ENCODE measurements around the gene REX1BD. TPM values are rescaled to one million over a fixed set of nuclear protein-coding genes. Genes with fewer than 3 reads are reported as not detected.

Gene REX1BD
- polyA plus RNA-seq, 3 donors, result 83.7 to 141 (median 122) TPM

DNA sequence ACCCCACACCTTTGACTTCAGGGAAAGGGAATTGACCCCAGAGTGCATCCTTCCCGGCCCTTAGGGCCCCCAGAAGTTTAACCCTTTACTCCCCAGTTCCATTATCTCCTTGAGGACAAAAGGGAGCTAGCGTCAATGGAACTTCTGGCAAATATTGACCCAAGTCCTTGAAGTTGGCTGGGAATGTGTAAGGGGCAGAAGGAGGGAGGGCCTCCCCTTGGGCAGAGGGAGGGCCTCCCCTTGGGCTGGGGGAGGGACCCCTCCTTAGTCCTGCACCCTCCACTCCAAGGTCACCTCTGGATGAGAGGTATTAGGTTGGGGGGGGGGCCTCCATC, 21.1 kb downstream of the REX1BD start:
- H3K4me1 Mint-ChIP-seq, result peaks cover 12% of the 10 kb centered on the region
- no CpG with 5 or more reads among the region's 2 CpGs for WGBS (ENCODE audit: insufficient coverage)
- H3K9me3 Mint-ChIP-seq, result peaks cover 0 to 35% (median 13%) of the 10 kb centered on the region in 7 donors
- H3K4me2 ChIP-seq (replicated peaks; ENCODE audit: extremely low read depth, low read length, poor library complexity, severe bottlenecking), result no peak overlapping the region
- peaks cover 3 to 5% of the 10 kb centered on the region in 2 donors for H3K36me3 Mint-ChIP-seq
- no peak overlapping the region for H3K27ac ChIP-seq (ENCODE audit: low read depth in 1 of 2, low read length in 2 of 2)
- peaks cover 0 to 44% of the 10 kb centered on the region in 2 donors for H3K9me3 ChIP-seq (replicated peaks in 1 of 2; ENCODE audit: control insufficient read depth in 1 of 2, insufficient read depth in 1 of 2, low read length in 2 of 2)
- no peak for TF ChIP-seq CTCF (IDR thresholded peaks at IDR 0.05)
- intact Hi-C loops (cut with micrococcal nuclease), result no loop called here
- no peaks in the 10 kb centered on the region for H4K20me1 ChIP-seq (ENCODE audit: insufficient read depth, low read length)
- no peak overlapping the region for H3K9ac ChIP-seq (ENCODE audit: insufficient read depth, low read length, poor library complexity, severe bottlenecking)
- DNase-seq, result no peak
- peak overlapping the region in 1 of 2 donors; percentile 76 for H3K4me3 Mint-ChIP-seq
- no peak overlapping the region for H3K27ac Mint-ChIP-seq
- peaks cover 84 to 86% of the 10 kb centered on the region in 2 donors for H3K27me3 ChIP-seq (ENCODE audit: control insufficient read depth in 2 of 2, insufficient read depth in 2 of 2, low read length in 2 of 2)
- no peak overlapping the region for H2AFZ ChIP-seq (ENCODE audit: insufficient read depth, low read depth, low read length, poor library complexity, severe bottlenecking)
- H3K79me2 ChIP-seq (ENCODE audit: insufficient read depth, low read length), result no peaks in the 10 kb centered on the region
- no peaks in the 10 kb centered on the region for H3K36me3 ChIP-seq (replicated peaks in 1 of 2; ENCODE audit: control insufficient read depth in 1 of 2, insufficient read depth in 2 of 2, low read length in 2 of 2)
- peaks cover 0 to 9% of the 10 kb centered on the region in 2 donors for H3K4me1 ChIP-seq (ENCODE audit: control insufficient read depth in 1 of 2, insufficient read depth in 2 of 2, low read length in 2 of 2)
- no peak overlapping the region for H3K4me3 ChIP-seq (replicated peaks in 1 of 3; ENCODE audit: low read depth in 2 of 3, low read length in 3 of 3)
- H3K27me3 Mint-ChIP-seq (ENCODE audit: low read depth in 3 of 3), result peaks cover 80 to 94% (median 85%) of the 10 kb centered on the region in 3 donors

DNA sequence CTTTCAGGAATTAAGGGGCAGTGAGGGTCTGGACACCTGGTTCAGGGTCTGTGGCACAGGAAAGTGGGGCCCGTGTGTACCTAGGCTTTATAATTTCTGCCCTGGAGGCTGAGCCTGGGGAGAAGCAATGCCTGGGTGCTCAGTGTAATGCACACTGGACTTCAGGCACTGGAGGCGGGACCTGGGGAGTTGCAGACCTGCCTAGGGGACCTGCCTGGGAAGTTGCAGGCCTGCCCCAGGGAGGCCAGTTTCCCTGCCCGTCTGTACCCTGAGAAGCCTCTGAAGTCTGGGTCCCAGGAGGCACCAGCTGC, 21.6 kb downstream of the REX1BD start:
- intact Hi-C loops (cut with micrococcal nuclease), result no loop called here
- no peak overlapping the region for H3K27ac ChIP-seq (ENCODE audit: low read depth in 1 of 2, low read length in 2 of 2)
- H3K36me3 Mint-ChIP-seq, result peaks cover 3 to 5% of the 10 kb centered on the region in 2 donors
- no peak overlapping the region for H3K4me3 ChIP-seq (replicated peaks in 1 of 3; ENCODE audit: low read depth in 2 of 3, low read length in 3 of 3)
- H3K4me1 Mint-ChIP-seq, result peaks cover 12% of the 10 kb centered on the region
- WGBS (ENCODE audit: insufficient coverage), result 45% methylated on average over 2 of the region's 3 CpGs
- no peak overlapping the region for H2AFZ ChIP-seq (ENCODE audit: insufficient read depth, low read depth, low read length, poor library complexity, severe bottlenecking)
- DNase-seq, result no peak
- no peak for TF ChIP-seq CTCF (IDR thresholded peaks at IDR 0.05)
- H3K36me3 ChIP-seq (replicated peaks in 1 of 2; ENCODE audit: control insufficient read depth in 1 of 2, insufficient read depth in 2 of 2, low read length in 2 of 2), result no peaks in the 10 kb centered on the region
- H3K79me2 ChIP-seq (ENCODE audit: insufficient read depth, low read length), result no peaks in the 10 kb centered on the region
- H3K27ac Mint-ChIP-seq, result no peak overlapping the region
- H3K9me3 Mint-ChIP-seq, result peaks cover 0 to 34% (median 14%) of the 10 kb centered on the region in 7 donors
- H3K4me2 ChIP-seq (replicated peaks; ENCODE audit: extremely low read depth, low read length, poor library complexity, severe bottlenecking), result no peak overlapping the region
- peaks cover 0 to 41% of the 10 kb centered on the region in 2 donors for H3K9me3 ChIP-seq (replicated peaks in 1 of 2; ENCODE audit: control insufficient read depth in 1 of 2, insufficient read depth in 1 of 2, low read length in 2 of 2)
- peaks cover 81 to 86% of the 10 kb centered on the region in 2 donors for H3K27me3 ChIP-seq (ENCODE audit: control insufficient read depth in 2 of 2, insufficient read depth in 2 of 2, low read length in 2 of 2)
- H3K9ac ChIP-seq (ENCODE audit: insufficient read depth, low read length, poor library complexity, severe bottlenecking), result no peak overlapping the region
- peaks cover 80 to 94% (median 85%) of the 10 kb centered on the region in 3 donors for H3K27me3 Mint-ChIP-seq (ENCODE audit: low read depth in 3 of 3)
- H3K4me3 Mint-ChIP-seq, result peak overlapping the region in 1 of 2 donors; percentile 76
- no peaks in the 10 kb centered on the region for H4K20me1 ChIP-seq (ENCODE audit: insufficient read depth, low read length)
- peaks cover 0 to 9% of the 10 kb centered on the region in 2 donors for H3K4me1 ChIP-seq (ENCODE audit: control insufficient read depth in 1 of 2, insufficient read depth in 2 of 2, low read length in 2 of 2)

All from CD14-positive monocyte (primary cell).